Ishikawa (cell line): ENCODE results near the gene ABHD17C.

Experiments
- CEBPB ChIP-seq: IDR thresholded peaks from 2 replicates; pipeline ENCODE4 v1.6.1; 2012
- CREB1 ChIP-seq: IDR thresholded peaks from 2 replicates; pipeline ENCODE4 v1.6.1; 2012; ENCODE audit warnings: low read depth
- EGR1 ChIP-seq: IDR thresholded peaks from 2 replicates; pipeline ENCODE4 v1.6.1; 2012
- EP300 ChIP-seq: IDR thresholded peaks from 2 replicates; pipeline ENCODE4 v1.6.1; 2012; ENCODE audit warnings: borderline replicate concordance
- FOXM1 ChIP-seq: IDR thresholded peaks from 2 replicates; pipeline ENCODE4 v1.6.1; 2012; ENCODE audit warnings: low read depth, borderline replicate concordance
- MAX ChIP-seq: IDR thresholded peaks from 2 replicates; pipeline ENCODE4 v1.6.1; 2012
- NFIC ChIP-seq: IDR thresholded peaks from 2 replicates; pipeline ENCODE4 v1.6.1; 2012
- RAD21 ChIP-seq: IDR thresholded peaks from 2 replicates; pipeline ENCODE4 v1.6.1; 2012; ENCODE audit warnings: low read depth
- REST ChIP-seq: IDR thresholded peaks from 2 replicates; pipeline ENCODE4 v1.6.1; 2012; ENCODE audit warnings: low read depth, mild to moderate bottlenecking
- TAF1 ChIP-seq: IDR thresholded peaks from 2 replicates; pipeline ENCODE4 v1.6.1; 2012; ENCODE audit warnings: low read depth, mild to moderate bottlenecking
- TCF12 ChIP-seq: IDR thresholded peaks from 2 replicates; pipeline ENCODE4 v1.6.1; 2012; ENCODE audit warnings: low read depth
- TEAD4 ChIP-seq: IDR thresholded peaks from 2 replicates; pipeline ENCODE4 v1.6.1; 2012
- USF1 ChIP-seq: IDR thresholded peaks from 2 replicates; pipeline ENCODE4 v1.6.1; 2012
- YY1 ChIP-seq: IDR thresholded peaks from 2 replicates; pipeline ENCODE4 v1.6.1; 2012; ENCODE audit warnings: low read depth
- ZBTB7A ChIP-seq: IDR thresholded peaks from 2 replicates; pipeline ENCODE4 v1.6.1; 2012; ENCODE audit warnings: low read depth

The ABHD17C gene

GRCh38 chr15:80755885-80756284 is 60.8 kb downstream of the ABHD17C start:
- TF ChIP-seq REST (no peak), EP300 (no peak), YY1 (no peak), MAX (no peak), TCF12 (no peak), TAF1 (no peak), RAD21 (no peak)

- TF ChIP-seq EP300 (no peak), TEAD4 (no peak), EGR1 (no peak), YY1 (no peak), TAF1 (no peak), CEBPB (no peak), MAX (no peak), USF1 (no peak), CREB1 (no peak), RAD21 (no peak), NFIC (no peak), REST (no peak), ZBTB7A (no peak), TCF12 (no peak), FOXM1 (no peak)
Measured at GRCh38 chr15:80758130-80758745, 63.1 kb downstream of the ABHD17C start.

GRCh38 chr15:80760960-80761359 is 65.8 kb downstream of the ABHD17C start:
- TF ChIP-seq YY1: no peak

GRCh38 chr15:80761754-80762153 is 66.6 kb downstream of the ABHD17C start:
- TF ChIP-seq EP300: no peak

GRCh38 chr15:80764535-80764934 is 69.4 kb downstream of the ABHD17C start:
- TF ChIP-seq EP300 (no peak), YY1 (no peak), TEAD4 (no peak), FOXM1 (no peak), CEBPB (no peak), TCF12 (no peak), TAF1 (no peak), MAX (no peak), REST (no peak), NFIC (no peak), USF1 (no peak), ZBTB7A (no peak)
